Measurements from ENCODE around the gene SLC39A11. TPM values are rescaled to one million over a fixed set of nuclear protein-coding genes. Genes with fewer than 3 reads are reported as not detected.

The SLC39A11 gene
- total RNA-seq, 2 experiments from 2014 or later = 25.6 to 51.5 TPM

DNA sequence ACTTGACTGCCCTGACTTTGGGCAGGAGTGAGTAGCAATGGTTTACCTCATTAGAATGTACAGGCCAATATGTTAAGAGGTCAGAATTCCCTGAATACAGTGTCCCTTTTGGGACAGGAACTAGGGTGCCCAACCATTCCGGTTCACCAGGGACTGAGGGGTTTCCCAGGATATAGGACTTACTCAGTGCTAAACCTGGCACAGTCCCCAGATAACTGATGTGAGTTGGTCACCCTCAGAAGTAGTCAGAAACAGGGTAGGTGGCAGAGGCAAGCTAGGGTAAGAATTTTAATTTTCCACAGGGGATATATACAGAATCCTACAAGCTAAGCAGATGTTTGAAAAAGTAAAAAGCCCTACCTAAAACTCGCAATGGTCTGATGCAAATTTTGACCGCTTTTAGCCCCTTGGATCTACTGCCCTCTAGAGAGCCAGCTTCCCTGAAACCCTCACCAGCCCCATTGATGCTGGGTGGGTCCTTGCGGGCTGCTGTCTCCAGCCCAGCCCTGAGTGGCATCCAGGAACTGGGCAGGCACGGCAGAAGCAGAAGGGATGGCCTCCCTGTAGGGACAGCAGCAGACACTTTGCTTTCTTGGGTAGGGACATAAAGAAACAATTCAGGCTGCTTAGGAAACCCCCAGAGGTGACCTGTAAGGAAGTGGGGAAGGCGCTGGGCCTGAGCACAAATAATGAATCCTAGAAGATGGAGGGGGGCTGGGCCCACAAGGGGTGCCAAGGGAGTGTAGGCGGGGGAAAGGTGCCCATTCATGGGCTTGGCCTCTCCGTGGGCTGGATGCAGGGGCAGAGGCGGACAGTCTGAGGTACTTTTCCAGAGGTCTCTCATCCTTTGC is 434.8 kb downstream of the SLC39A11 start:
- Histone ChIP-seq H3K4me2 (ENCODE audit: low read length) (no peak overlapping the region), H3K4me3 (ENCODE audit: low read depth, low read length, poor library complexity, severe bottlenecking) (no peak overlapping the region), H3K79me2 (ENCODE audit: insufficient read depth, low read depth, low read length) (no peaks in the 10 kb centered on the region), H4K20me1 (ENCODE audit: insufficient read depth, low read length) (no peaks in the 10 kb centered on the region), H3K27ac (ENCODE audit: low read depth, low read length, poor library complexity, severe bottlenecking) (no peak overlapping the region), H3K36me3 (ENCODE audit: insufficient read depth, low read length) (no peaks in the 10 kb centered on the region), H3K9me3 (ENCODE audit: low read length) (no peaks in the 10 kb centered on the region), H3K4me1 (ENCODE audit: insufficient read depth, low read length, poor library complexity, severe bottlenecking) (no peaks in the 10 kb centered on the region), H2AFZ (ENCODE audit: low read length) (no peak overlapping the region), H3K9me2 (ENCODE audit: insufficient read depth, low read length) (no peaks in the 10 kb centered on the region)
- POLR2A ChIA-PET = interaction anchor here (0.6 kb wide), 1 partner anchor 236 kb away, joined by 3 read pairs; no protein-coding TSS in a partner anchor
- intact Hi-C loops (cut with micrococcal nuclease; ENCODE audit: unreplicated experiment) = no loop called here
- no TSS peak for BruUV-seq (replicated peaks)
- TF ChIP-seq, protein P1, sequence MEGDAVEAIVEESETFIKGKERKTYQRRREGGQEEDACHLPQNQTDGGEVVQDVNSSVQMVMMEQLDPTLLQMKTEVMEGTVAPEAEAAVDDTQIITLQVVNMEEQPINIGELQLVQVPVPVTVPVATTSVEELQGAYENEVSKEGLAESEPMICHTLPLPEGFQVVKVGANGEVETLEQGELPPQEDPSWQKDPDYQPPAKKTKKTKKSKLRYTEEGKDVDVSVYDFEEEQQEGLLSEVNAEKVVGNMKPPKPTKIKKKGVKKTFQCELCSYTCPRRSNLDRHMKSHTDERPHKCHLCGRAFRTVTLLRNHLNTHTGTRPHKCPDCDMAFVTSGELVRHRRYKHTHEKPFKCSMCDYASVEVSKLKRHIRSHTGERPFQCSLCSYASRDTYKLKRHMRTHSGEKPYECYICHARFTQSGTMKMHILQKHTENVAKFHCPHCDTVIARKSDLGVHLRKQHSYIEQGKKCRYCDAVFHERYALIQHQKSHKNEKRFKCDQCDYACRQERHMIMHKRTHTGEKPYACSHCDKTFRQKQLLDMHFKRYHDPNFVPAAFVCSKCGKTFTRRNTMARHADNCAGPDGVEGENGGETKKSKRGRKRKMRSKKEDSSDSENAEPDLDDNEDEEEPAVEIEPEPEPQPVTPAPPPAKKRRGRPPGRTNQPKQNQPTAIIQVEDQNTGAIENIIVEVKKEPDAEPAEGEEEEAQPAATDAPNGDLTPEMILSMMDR (conservative IDR thresholded peaks at IDR 0.05; ENCODE audit: low read length) = peak; percentile 30; the same call in 1 of the 2 replicates
- no peak for TF ChIP-seq EZH2phosphoT487 (IDR thresholded peaks at IDR 0.05; ENCODE audit: borderline replicate concordance, low read depth, low read length)
- CTCF ChIA-PET (ENCODE audit: unreplicated experiment) = no interaction called here
- DNase-seq (ENCODE audit: low spot score) = no peak

DNA sequence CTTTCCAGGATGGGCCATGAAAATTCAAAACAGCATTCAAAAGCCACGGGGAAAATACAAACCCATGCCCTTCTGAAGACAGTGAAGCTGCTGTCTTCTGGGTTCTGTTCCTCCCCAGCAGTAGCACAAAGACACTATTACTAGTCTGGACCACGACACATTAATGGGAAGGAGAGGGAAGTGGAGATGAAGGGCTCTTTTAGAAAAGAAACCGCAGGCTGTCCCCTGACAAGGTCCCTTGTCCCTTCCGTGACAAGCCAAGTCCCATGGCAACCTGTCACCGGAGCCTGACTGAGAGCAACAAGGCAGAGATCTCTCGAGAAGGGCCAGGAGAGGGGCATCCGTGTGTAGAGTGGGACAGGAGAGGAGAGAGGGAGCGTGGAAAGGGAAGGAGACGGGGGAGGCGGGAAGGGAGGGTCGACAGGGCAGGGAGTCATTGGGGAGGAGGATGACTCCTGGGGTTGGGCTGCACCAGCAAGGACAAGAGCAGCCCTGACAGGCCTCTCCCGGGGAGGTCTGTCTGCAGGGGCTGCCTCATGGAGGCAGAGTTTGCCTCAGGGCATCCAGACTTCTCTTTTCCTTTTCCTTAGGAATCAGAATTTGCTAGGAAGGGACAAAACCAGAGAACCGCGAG is 436.2 kb downstream of the SLC39A11 start:
- H3K4me3 ChIP-seq (ENCODE audit: low read depth, low read length, poor library complexity, severe bottlenecking) = no peak overlapping the region
- H3K4me1 ChIP-seq (ENCODE audit: insufficient read depth, low read length, poor library complexity, severe bottlenecking) = no peaks in the 10 kb centered on the region
- no peak for TF ChIP-seq EZH2phosphoT487 (IDR thresholded peaks at IDR 0.05; ENCODE audit: borderline replicate concordance, low read depth, low read length)
- TF ChIP-seq, protein P1 (conservative IDR thresholded peaks at IDR 0.05; ENCODE audit: low read length) = no peak
- no peak overlapping the region for H3K27ac ChIP-seq (ENCODE audit: low read depth, low read length, poor library complexity, severe bottlenecking)
- no peaks in the 10 kb centered on the region for H4K20me1 ChIP-seq (ENCODE audit: insufficient read depth, low read length)
- intact Hi-C loops (cut with micrococcal nuclease; ENCODE audit: unreplicated experiment) = no loop called here
- H3K4me2 ChIP-seq (ENCODE audit: low read length) = no peak overlapping the region
- ChIA-PET CTCF (ENCODE audit: unreplicated experiment) (no interaction called here), POLR2A (no interaction called here)
- H2AFZ ChIP-seq (ENCODE audit: low read length) = no peak overlapping the region
- H3K36me3 ChIP-seq (ENCODE audit: insufficient read depth, low read length) = no peaks in the 10 kb centered on the region
- H3K9me2 ChIP-seq (ENCODE audit: insufficient read depth, low read length) = no peaks in the 10 kb centered on the region
- no peaks in the 10 kb centered on the region for H3K9me3 ChIP-seq (ENCODE audit: low read length)
- DNase-seq (ENCODE audit: low spot score) = no peak
- BruUV-seq (replicated peaks) = no TSS peak
- no peaks in the 10 kb centered on the region for H3K79me2 ChIP-seq (ENCODE audit: insufficient read depth, low read depth, low read length)

DNA sequence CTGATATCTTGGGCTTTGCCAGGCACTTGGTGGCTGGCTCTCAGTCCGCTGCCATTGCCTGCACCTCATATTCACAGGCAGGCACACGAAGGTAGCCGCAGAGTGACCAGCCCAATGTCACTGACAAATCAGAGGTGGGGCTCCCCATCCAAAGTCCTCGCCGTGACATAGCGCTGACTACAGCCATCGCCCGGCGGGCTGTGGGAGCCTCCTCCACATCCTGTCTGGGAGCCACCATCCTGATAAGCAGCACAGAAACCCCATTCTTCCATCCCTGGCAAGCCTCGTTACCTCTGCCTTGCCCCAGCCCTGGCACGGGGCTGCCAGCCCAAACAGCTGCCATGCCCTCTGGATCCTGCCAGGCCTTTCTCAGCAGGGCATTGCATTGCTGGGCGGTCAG is 437.8 kb downstream of the SLC39A11 start:
- no peaks in the 10 kb centered on the region for H3K9me3 ChIP-seq (ENCODE audit: low read length)
- ChIA-PET POLR2A (no interaction called here), CTCF (ENCODE audit: unreplicated experiment) (no interaction called here)
- H3K4me1 ChIP-seq (ENCODE audit: insufficient read depth, low read length, poor library complexity, severe bottlenecking) = no peaks in the 10 kb centered on the region
- H3K36me3 ChIP-seq (ENCODE audit: insufficient read depth, low read length) = no peaks in the 10 kb centered on the region
- H3K4me2 ChIP-seq (ENCODE audit: low read length) = no peak overlapping the region
- no TSS peak for BruUV-seq (replicated peaks)
- no peak overlapping the region for H3K27ac ChIP-seq (ENCODE audit: low read depth, low read length, poor library complexity, severe bottlenecking)
- no peak for DNase-seq (ENCODE audit: low spot score)
- TF ChIP-seq, protein P1 (conservative IDR thresholded peaks at IDR 0.05; ENCODE audit: low read length) = no peak
- no peak for TF ChIP-seq EZH2phosphoT487 (IDR thresholded peaks at IDR 0.05; ENCODE audit: borderline replicate concordance, low read depth, low read length)
- H3K79me2 ChIP-seq (ENCODE audit: insufficient read depth, low read depth, low read length) = no peaks in the 10 kb centered on the region
- no peaks in the 10 kb centered on the region for H3K9me2 ChIP-seq (ENCODE audit: insufficient read depth, low read length)
- intact Hi-C loops (cut with micrococcal nuclease; ENCODE audit: unreplicated experiment) = no loop called here
- H4K20me1 ChIP-seq (ENCODE audit: insufficient read depth, low read length) = no peaks in the 10 kb centered on the region
- H2AFZ ChIP-seq (ENCODE audit: low read length) = no peak overlapping the region
- H3K4me3 ChIP-seq (ENCODE audit: low read depth, low read length, poor library complexity, severe bottlenecking) = no peak overlapping the region

Data from OCI-LY7 (cell line).